GM04503 (cell line): ENCODE results near the gene ARHGEF3.

Experiments
- DNase-seq: peaks from one replicate; pipeline ENCODE4 v3.0.0-alpha.2; 2012; ENCODE audit warnings: low read depth

The ARHGEF3 gene

GRCh38 chr3:56801662-56802377, at the start of gene ARHGEF3:
ARHGEF3 (minus strand) TSS chr3:56801949; CDS start chr3:56801798, 151 bp downstream.
- no peak for DNase-seq

DNA sequence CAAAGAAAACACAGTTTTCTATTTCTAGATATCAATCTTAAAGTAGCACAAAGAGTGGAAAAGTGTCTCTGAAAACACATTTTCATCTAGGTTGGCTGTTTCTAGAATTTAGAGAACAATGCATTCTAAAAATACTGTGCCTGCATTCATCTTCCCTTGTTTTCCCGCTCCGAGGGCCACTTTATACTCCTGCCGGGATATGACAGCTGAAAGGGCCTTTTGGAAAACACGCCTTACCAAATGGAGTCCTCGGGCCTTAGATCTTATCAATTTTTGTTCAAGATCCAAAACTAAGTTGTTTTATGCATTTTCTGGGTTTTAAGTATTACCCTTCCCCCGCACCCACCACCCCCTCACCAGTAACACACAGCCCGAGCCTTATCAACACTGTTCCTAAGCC, 47.9 kb upstream of the ARHGEF3 start:
- no peak for DNase-seq

DNA sequence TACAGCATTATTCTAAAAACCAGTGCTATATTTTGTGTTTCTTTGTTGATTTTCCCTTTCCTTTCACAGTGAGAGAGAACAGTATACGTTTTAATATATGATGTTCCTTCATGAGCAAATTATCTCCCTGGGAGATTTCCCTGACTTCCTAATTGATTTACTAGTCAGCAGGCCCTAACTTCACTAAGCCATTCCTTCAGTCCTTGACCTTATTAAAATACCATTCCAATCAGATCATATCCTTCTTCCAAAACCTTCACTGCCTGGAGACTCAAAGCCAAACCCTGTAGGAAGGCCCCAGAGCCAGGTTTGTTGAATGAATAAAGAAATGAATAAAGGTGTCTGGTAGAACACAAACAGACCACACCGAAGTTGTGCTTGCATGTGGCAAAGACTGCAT, 43.8 kb upstream of the ARHGEF3 start:
- DNase-seq = no peak

- no peak for DNase-seq
Measured at GRCh38 chr3:56844536-56844935, 42.8 kb upstream of the ARHGEF3 start.

- DNase-seq = no peak
Measured at GRCh38 chr3:56839784-56840715, 38.3 kb upstream of the ARHGEF3 start.

DNA sequence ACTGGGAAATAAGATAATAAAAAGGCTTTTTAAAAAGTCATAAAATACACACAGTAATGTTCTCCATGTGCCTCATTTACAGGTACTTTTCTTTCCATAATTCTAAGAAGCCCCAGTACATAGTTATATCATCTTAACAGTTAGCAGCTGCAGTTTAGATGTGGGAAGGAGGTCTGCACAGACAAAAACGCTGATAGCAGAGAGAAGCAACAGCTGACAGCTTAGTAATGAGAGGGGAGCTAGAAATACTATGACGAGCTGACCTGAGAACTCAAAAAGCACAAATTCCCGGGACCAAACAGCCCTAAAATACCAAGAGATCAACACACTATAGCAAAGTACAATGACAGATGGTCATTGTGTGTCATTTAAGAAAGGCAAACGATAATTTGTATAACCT, 36.7 kb upstream of the ARHGEF3 start:
- no peak for DNase-seq

- DNase-seq = no peak
Measured at GRCh38 chr3:56837196-56837955, 35.6 kb upstream of the ARHGEF3 start.

DNA sequence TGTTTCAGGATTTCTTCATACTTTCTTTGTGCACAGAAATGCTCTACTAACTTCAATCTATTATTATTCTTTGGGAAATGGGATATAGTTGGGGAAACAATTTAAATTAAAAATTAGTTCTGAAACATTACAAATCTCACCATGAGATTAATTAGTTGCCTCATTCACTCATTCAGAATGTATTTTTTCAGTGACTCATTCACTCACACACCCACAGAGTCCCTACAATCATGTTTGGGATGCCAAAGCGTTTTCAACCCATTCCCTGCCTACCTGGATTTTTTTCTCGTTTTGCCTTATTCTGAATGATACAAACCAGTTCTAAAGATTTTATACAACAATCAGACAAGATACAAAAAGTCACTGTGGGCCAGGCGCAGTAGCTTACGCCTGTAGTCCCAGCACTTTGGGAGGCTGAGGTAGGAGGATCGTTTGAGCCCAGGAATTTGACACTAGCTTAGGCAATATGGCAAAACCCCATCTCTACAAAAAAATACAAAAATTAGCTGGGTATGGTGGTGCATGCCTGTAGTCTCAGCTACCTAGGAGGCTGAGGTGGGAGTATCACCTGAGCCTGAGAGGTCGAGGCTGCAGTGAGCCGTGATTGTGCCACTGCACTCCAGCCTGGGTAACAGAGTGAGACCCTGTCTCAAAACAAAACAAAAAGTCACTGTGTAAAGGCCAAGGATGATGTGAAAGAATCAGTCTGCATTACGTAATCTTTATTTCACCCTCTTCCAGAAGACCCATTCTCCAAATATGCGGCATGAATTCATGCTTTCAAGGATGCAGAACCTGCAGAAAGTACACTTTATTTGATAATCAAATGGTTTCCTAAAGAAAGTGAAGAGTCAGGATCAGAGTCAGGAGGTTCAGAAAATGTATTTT, 34.8 kb upstream of the ARHGEF3 start:
- DNase-seq = no peak

DNA sequence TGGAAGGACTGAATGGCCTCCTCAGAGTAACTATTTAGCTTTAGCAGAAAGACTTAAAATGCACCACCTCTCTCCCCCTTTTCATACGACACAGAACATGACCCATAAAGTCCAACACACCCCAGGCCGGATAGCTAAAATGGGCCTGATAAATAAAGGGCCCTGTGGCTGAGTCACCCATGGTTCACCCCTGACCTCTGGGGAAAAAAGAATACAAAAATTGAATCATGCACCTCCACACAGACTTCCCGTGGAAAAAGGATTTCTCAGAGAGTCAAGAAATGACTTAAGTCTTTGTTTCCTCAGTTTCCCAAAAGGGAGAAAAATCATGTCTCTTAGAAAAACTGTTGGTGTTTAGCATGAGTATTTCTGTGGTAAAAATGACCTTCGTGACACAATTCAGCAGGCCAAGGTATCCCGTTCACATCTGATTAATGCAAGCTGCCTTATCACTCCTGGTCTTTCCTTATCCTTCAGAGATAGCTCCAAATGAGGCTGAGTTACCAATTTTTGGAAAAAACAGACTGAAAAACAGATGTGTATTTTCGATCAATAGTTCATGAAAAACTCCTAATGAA, 34.0 kb upstream of the ARHGEF3 start:
- DNase-seq = no peak

GRCh38 chr3:56833536-56833935, 31.8 kb upstream of the ARHGEF3 start:
- DNase-seq = no peak

DNA sequence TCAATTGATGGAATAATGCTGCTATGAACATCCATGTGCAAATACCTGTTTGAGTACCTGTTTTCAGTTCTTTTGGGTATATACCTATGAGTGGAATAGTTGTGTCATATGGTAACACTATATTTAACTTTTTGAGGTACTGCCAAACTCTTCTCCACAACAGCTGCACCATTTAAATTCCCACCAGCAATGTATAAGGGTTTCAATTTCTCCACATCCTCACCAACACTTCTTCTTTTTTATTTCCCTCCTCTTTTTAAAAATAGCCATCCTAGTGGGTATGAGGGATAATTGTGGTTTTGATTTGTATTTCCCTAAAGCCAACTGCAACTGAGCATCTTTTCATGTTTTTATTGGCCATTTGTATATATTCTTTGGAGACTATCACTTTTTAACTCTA, 31.3 kb upstream of the ARHGEF3 start:
- DNase-seq = no peak

DNA sequence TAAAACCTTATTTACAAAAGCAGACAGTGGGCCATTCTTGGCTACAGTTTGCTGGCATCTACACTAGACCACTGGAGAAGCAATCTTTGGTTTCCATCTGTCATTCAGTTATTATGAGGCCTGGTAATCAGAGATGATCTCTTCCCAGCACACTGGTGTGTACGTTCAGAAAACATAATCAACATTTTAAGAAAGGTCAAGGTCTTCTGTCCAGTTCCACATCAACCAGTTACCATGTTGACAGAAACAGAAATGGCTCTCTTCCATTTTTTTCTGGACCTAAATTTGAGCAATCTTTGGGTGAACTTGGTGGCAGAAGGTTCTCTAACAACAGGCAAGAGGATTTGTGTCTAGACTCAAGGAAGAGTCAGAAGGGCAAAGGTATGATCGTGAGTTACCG, 29.8 kb upstream of the ARHGEF3 start:
- DNase-seq = no peak

GRCh38 chr3:56830884-56831283, 29.1 kb upstream of the ARHGEF3 start:
- no peak for DNase-seq

DNA sequence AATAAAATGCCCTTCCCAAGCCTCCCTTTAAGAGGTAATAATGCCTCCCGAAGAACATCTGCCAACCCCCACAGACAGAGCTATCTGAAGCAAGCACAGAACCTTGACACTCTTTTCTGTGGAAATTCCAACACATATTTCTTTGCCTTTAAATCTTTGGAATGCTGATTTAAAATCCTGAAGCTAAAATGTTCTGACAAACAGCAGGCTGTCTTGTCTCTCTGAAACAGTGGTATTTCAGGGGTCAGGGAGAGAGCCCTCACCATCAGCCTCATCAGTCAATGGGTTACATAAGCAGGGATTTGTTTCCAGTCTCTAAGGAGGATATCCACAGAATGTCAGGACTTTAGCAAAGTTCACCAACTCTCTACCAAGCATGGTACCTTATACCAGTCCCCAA, 27.8 kb upstream of the ARHGEF3 start:
- no peak for DNase-seq

- no peak for DNase-seq
Measured at GRCh38 chr3:56826831-56827722, 25.3 kb upstream of the ARHGEF3 start.

DNA sequence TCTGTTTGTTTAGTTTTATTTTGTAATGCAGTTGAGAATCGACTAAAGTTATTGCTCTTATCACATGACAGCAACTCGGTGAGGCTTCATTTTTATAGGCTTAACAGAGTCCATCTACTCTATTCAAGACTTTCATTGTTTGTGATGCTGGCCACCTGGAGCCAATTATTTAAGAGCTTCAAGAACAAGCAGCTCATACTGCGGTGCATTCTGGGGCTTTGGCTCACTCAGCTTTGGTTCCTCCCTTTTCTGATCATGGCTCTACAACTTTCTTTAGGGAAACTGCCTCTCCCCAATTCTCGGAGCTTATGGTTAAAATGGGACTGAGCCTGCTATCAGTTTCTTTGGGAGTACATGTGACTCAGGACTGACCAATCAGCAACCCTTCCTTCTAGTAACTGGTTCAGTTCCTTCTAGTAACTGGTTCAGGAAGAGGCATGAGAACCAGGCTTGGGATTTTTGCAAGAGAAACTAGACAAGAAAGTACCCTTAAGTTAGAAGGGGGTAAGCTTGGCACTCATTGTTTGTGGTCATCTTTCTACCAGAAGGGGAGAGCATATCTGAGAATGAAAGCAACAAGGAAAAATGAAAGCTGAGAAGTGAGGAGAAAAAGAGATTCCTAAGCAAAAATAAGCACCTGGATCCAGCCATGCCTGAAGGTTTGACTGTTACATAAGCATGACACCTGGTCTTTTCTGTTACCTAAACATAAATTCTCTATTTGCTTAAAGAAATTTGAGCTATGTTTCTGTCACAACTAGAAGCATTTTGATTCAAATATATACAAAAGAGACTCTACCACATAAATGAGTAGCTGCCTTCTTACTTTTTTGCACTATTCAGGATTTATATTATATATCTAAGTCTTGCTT, 24.1 kb upstream of the ARHGEF3 start:
- DNase-seq = no peak

- DNase-seq = no peak
Measured at GRCh38 chr3:56823984-56824703, 22.4 kb upstream of the ARHGEF3 start.

DNA sequence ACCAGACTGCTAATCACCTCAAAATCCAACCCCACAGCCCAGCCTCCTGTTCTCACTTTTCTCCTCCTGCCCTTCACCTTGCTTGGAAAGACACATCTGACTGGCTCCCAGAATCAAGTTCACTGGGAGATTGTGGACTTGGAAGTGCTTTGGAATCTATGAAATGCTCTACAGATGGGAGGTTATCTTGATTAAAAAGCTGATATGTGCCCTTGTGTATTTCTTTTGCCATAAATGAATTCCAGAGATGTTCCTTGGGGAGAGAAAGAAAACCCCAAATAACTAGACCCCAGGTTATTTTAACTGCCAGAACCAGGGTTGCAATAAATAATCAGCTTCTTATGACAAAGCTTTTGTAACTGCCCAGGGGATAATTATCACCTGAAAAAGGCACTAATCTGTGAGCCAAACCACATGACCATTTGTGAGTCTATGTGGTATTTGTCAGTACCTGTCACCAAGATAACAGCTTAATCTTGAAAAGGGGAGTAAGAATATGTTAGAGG, 21.7 kb upstream of the ARHGEF3 start:
- DNase-seq = no peak
